ENCODE results near the gene ARAP2.

Gene ARAP2

DNA sequence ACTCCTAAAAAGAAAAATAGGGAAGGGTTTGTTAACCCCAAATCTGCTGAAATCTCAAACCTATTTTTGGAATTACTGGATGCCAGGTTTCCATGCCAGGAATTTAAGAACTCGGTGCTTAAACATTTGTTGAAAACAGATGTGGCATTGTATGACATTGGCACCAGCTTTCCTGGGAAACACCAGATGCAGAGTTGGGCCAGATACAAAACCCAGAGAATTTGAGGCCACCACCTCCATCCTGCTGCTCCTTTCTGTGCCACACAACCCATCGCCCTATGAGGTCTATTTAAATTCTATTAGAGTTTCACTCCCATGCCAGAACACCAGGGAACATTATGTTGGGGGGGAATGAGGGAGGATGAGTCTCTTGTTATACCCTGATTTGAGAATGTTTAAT lies 71.7 kb downstream of the ARAP2 start:
- Histone ChIP-seq H3K4me3 (ENCODE audit: low read depth in 1 of 2, low read length in 2 of 2) (no peak overlapping the region), H3K27me3 (ENCODE audit: low read depth, low read length) (no peaks in the 10 kb centered on the region), H3K9me3 (ENCODE audit: control insufficient read depth in 1 of 2, low read length in 2 of 2) (no peaks in the 10 kb centered on the region), H3K27ac (ENCODE audit: low read length) (no peak overlapping the region), H3K36me3 (ENCODE audit: control insufficient read depth in 1 of 2, insufficient read depth in 2 of 2, low read length in 2 of 2) (peaks cover 0 to 4% of the 10 kb centered on the region in 2 donors), H3K4me1 (ENCODE audit: control insufficient read depth in 1 of 2, insufficient read depth in 2 of 2, low read length in 2 of 2) (no peaks in the 10 kb centered on the region)

DNA sequence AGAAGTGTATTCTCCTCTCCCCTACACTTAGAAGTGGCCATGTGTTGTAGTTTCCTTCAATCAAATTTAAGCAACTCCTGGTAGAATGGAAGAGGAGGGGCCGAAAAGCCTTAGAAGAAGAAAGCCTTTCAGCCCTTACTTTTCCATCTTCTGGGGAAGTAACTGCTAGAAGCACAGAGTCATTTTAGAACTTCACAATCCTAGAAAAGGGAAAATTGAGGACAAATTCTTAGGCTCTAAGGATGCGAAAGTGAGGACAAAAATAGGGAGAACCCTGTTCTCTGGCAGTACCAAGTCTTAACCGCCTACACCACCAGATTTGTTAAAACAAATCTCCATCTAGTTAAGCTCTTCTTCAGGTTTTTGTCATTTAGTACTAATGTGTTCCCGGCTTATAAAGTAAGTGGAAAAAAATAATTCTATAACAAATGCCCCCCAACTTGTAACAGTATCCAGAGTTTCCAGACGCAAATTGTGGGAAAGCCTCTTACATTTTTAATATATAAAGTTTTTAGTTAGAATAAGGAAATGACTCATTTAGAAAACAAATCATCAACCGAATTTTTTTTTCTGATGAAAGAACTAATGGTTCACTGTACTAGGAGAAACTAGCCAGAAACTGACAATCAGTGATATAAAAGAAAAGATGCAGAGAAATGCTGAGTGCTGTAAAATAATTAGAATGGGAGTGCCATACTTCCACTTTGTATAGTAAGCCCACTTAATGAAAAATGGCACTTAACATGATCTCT lies 76.0 kb downstream of the ARAP2 start:
- Histone ChIP-seq H3K4me1 (ENCODE audit: control insufficient read depth in 1 of 2, insufficient read depth in 2 of 2, low read length in 2 of 2) (no peaks in the 10 kb centered on the region), H3K9me3 (ENCODE audit: control insufficient read depth in 1 of 2, low read length in 2 of 2) (no peaks in the 10 kb centered on the region), H3K4me3 (ENCODE audit: low read depth in 1 of 2, low read length in 2 of 2) (no peak overlapping the region), H3K27me3 (ENCODE audit: low read depth, low read length) (no peaks in the 10 kb centered on the region), H3K27ac (ENCODE audit: low read length) (no peak overlapping the region), H3K36me3 (ENCODE audit: control insufficient read depth in 1 of 2, insufficient read depth in 2 of 2, low read length in 2 of 2) (peaks cover 7 to 10% of the 10 kb centered on the region in 2 donors)

DNA sequence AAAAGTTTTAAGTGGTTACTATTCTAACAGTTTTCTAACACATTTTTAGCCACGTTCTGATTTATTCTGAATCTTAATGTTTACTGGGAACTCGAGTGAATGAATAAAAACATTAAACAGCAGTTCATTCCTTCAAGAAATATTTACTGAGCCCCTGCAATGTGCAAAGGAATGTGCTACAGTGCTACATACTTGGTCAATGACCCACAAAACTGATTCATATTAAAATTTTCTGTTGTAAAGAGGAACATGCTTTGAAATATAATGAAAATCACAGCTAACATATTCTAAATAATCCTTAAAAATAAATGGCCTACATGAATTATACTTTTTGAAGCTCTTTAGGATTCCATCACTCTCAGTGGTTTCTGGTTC lies 78.7 kb downstream of the ARAP2 start:
- Histone ChIP-seq H3K27me3 (ENCODE audit: low read depth, low read length) (no peaks in the 10 kb centered on the region), H3K4me3 (ENCODE audit: low read depth in 1 of 2, low read length in 2 of 2) (no peak overlapping the region), H3K4me1 (ENCODE audit: control insufficient read depth in 1 of 2, insufficient read depth in 2 of 2, low read length in 2 of 2) (no peaks in the 10 kb centered on the region), H3K36me3 (ENCODE audit: control insufficient read depth in 1 of 2, insufficient read depth in 2 of 2, low read length in 2 of 2) (peaks cover 11 to 14% of the 10 kb centered on the region in 2 donors), H3K9me3 (ENCODE audit: control insufficient read depth in 1 of 2, low read length in 2 of 2) (no peaks in the 10 kb centered on the region), H3K27ac (ENCODE audit: low read length) (no peak overlapping the region)

DNA sequence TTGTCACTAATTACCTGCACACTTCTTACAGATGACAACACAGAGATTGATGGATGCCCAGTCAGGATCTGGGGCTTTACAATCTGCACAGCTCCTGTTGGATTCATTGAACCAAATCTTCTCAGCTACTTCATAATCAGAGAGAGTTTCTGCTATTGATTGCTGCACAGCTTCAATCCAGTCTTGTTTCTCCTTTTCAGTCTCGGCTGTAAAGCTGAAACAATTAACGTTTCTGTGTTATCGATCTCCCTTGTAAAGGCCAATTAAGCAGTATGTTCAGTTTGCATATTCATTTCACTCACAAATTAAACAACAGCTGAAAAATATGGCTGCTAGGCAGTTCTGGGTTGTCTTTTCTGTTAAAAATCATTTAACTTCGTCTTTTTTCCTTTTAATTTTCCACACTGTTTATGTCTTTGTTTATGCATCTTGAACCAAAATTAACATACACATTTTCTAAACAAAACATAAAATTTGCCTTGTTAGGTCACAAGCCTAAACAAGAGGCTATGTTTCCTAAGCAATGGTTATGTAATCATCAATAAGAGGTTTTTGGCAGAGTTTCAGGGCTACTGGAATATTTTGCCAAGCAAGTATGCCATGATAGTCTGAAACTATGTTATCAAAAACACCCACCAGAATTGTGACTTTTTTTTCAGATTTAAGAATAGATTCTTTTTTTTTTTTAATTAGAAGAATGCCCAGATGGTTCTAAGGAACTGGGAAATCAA lies 79.2 kb downstream of the ARAP2 start:
- Histone ChIP-seq H3K36me3 (ENCODE audit: control insufficient read depth in 1 of 2, insufficient read depth in 2 of 2, low read length in 2 of 2) (peaks cover 11 to 14% of the 10 kb centered on the region in 2 donors), H3K9me3 (ENCODE audit: control insufficient read depth in 1 of 2, low read length in 2 of 2) (no peaks in the 10 kb centered on the region), H3K4me1 (ENCODE audit: control insufficient read depth in 1 of 2, insufficient read depth in 2 of 2, low read length in 2 of 2) (no peaks in the 10 kb centered on the region), H3K27ac (ENCODE audit: low read length) (no peak overlapping the region), H3K4me3 (ENCODE audit: low read depth in 1 of 2, low read length in 2 of 2) (no peak overlapping the region), H3K27me3 (ENCODE audit: low read depth, low read length) (no peaks in the 10 kb centered on the region)

DNA sequence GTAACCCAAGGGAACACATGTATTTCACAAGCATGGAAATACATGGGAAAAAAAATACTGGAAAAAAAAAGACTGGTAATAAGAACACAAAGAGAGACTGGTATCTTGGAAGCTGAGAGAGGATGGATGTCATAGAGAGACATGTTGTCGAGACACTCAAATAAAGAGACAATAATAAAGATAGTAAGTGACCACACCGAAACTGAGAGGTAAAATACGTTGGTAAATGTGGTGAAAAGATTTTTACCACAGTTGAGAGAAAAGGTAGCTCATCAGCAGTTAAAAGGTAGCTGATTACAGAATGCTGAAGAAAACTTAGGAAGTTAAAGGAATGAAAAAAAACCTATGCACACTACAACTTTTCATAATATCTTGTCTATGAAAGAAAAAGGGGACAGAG lies 81.1 kb downstream of the ARAP2 start:
- Histone ChIP-seq H3K36me3 (ENCODE audit: control insufficient read depth in 1 of 2, insufficient read depth in 2 of 2, low read length in 2 of 2) (peaks cover 11 to 16% of the 10 kb centered on the region in 2 donors), H3K27me3 (ENCODE audit: low read depth, low read length) (no peaks in the 10 kb centered on the region), H3K27ac (ENCODE audit: low read length) (no peak overlapping the region), H3K4me1 (ENCODE audit: control insufficient read depth in 1 of 2, insufficient read depth in 2 of 2, low read length in 2 of 2) (no peaks in the 10 kb centered on the region), H3K9me3 (ENCODE audit: control insufficient read depth in 1 of 2, low read length in 2 of 2) (no peaks in the 10 kb centered on the region), H3K4me3 (ENCODE audit: low read depth in 1 of 2, low read length in 2 of 2) (no peak overlapping the region)

DNA sequence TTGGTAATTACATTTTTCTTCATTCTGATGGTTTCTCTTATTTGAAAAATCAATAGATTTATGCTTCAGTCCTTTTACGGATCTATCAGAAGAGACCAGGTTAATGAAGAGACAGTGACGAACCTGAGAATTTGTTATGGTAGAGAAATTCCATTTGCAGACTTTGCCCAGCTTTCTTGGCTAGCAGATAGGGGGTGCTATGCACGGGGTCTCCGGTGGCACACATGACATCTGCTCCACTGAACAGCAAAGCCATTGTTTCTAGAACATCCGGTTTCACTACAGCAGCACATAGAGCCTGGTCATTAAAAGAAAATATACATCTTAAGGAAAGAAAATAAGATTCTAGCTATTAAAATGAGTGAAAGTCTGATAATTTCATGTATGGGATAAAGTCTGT lies 85.1 kb downstream of the ARAP2 start:
- Histone ChIP-seq H3K36me3 (ENCODE audit: control insufficient read depth in 1 of 2, insufficient read depth in 2 of 2, low read length in 2 of 2) (peaks cover 11 to 13% of the 10 kb centered on the region in 2 donors), H3K27ac (ENCODE audit: low read length) (no peak overlapping the region), H3K27me3 (ENCODE audit: low read depth, low read length) (no peaks in the 10 kb centered on the region), H3K9me3 (ENCODE audit: control insufficient read depth in 1 of 2, low read length in 2 of 2) (no peaks in the 10 kb centered on the region), H3K4me1 (ENCODE audit: control insufficient read depth in 1 of 2, insufficient read depth in 2 of 2, low read length in 2 of 2) (no peaks in the 10 kb centered on the region), H3K4me3 (ENCODE audit: low read depth in 1 of 2, low read length in 2 of 2) (no peak overlapping the region)

DNA sequence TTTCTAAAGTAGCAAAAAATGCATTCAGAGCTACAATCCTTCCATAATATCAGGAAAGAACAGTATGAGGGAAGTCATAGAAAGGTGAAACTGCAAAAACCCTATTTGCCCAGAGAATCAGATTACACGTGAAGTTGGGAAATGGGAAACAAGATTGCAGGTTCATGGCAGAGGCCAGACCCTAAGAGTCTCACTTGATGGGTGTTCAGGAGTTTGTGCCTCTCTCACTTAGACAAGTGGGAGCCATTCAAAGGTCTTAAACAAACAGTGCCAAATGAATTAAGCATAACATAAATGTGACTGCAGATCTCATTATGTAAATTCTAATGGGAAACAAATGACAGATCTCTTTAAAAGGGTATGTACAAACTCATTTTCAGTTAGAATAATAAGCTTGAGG lies 91.6 kb downstream of the ARAP2 start:
- no peaks in the 10 kb centered on the region for H3K36me3 ChIP-seq (ENCODE audit: control insufficient read depth in 1 of 2, insufficient read depth in 2 of 2, low read length in 2 of 2)
- H3K27ac ChIP-seq (ENCODE audit: low read length): no peak overlapping the region
- no peak overlapping the region for H3K4me3 ChIP-seq (ENCODE audit: low read depth in 1 of 2, low read length in 2 of 2)
- H3K4me1 ChIP-seq (ENCODE audit: control insufficient read depth in 1 of 2, insufficient read depth in 2 of 2, low read length in 2 of 2): no peaks in the 10 kb centered on the region
- H3K9me3 ChIP-seq (ENCODE audit: control insufficient read depth in 1 of 2, low read length in 2 of 2): no peaks in the 10 kb centered on the region
- H3K27me3 ChIP-seq (ENCODE audit: low read depth, low read length): no peaks in the 10 kb centered on the region

DNA sequence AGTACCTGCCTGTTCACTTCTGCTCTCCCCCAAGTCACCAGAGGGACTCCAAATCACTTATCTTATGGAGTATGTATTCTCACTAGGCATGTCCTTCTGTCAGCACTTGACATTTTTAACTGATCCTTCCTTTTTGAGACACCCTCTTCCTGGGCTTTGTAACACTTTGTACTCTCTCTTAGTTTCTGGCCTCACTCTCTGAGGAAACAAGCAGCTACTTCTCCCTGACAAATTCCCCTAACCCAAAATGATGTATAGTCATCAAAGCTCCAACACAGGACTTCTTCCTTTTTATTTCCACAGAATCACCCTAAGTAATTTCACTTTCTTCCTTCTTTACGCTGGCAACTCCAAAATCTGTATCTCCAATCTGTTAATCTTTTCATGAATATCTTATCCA lies 101.8 kb downstream of the ARAP2 start:
- no peak overlapping the region for H3K27ac ChIP-seq (ENCODE audit: low read length)
- no peaks in the 10 kb centered on the region for H3K9me3 ChIP-seq (ENCODE audit: control insufficient read depth in 1 of 2, low read length in 2 of 2)
- peaks cover 0 to 4% of the 10 kb centered on the region in 2 donors for H3K36me3 ChIP-seq (ENCODE audit: control insufficient read depth in 1 of 2, insufficient read depth in 2 of 2, low read length in 2 of 2)
- no peaks in the 10 kb centered on the region for H3K27me3 ChIP-seq (ENCODE audit: low read depth, low read length)
- H3K4me1 ChIP-seq (ENCODE audit: control insufficient read depth in 1 of 2, insufficient read depth in 2 of 2, low read length in 2 of 2): no peaks in the 10 kb centered on the region
- H3K4me3 ChIP-seq (ENCODE audit: low read depth in 1 of 2, low read length in 2 of 2): no peak overlapping the region

DNA sequence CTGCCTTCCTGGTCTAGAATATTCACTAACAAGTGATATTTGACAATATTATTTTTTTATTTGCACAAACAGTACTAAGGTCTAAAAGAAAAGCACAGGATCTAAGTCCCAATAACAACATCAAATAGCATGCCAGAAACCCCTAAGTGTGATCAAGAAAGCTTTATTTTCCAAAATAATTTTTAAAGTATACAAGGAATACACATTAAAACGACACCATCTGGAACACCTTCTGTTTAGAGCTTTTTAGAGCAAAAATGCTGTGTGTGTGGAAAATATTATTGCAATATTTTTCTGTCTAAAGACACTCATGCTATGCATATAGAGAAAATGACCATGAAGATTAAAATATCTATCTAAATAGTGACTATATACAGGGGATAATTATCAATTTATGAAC lies 103.1 kb downstream of the ARAP2 start:
- Histone ChIP-seq H3K27ac (ENCODE audit: low read length) (no peak overlapping the region), H3K9me3 (ENCODE audit: control insufficient read depth in 1 of 2, low read length in 2 of 2) (no peaks in the 10 kb centered on the region), H3K36me3 (ENCODE audit: control insufficient read depth in 1 of 2, insufficient read depth in 2 of 2, low read length in 2 of 2) (no peaks in the 10 kb centered on the region)

DNA sequence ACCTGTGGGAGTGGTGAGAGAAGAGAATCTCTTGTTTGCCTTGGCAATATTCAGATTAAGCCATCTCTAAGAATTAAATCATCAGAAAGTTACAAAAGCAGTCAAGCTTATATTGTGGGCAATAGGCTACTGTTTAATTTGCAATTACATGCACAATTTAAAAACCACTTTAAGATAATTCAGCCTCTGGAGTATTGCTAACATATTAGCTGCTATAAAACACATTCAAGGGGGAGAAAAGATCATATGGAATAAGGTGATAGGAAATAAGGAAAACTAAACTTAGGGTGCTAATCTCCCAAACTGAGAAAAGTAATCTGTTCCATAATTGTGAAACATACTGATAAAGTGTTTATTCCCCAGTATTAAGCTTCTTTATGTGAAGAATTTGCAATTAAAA lies 103.9 kb downstream of the ARAP2 start:
- Histone ChIP-seq H3K36me3 (ENCODE audit: control insufficient read depth in 1 of 2, insufficient read depth in 2 of 2, low read length in 2 of 2) (no peaks in the 10 kb centered on the region), H3K4me3 (ENCODE audit: low read depth in 1 of 2, low read length in 2 of 2) (no peak overlapping the region), H3K4me1 (ENCODE audit: control insufficient read depth in 1 of 2, insufficient read depth in 2 of 2, low read length in 2 of 2) (no peaks in the 10 kb centered on the region), H3K9me3 (ENCODE audit: control insufficient read depth in 1 of 2, low read length in 2 of 2) (no peaks in the 10 kb centered on the region), H3K27me3 (ENCODE audit: low read depth, low read length) (no peaks in the 10 kb centered on the region), H3K27ac (ENCODE audit: low read length) (no peak overlapping the region)

More for the DNA sequence above, 103.1 kb downstream of the ARAP2 start:
- Histone ChIP-seq H3K4me3 (ENCODE audit: low read depth in 1 of 2, low read length in 2 of 2) (no peak overlapping the region), H3K4me1 (ENCODE audit: control insufficient read depth in 1 of 2, insufficient read depth in 2 of 2, low read length in 2 of 2) (no peaks in the 10 kb centered on the region), H3K27me3 (ENCODE audit: low read depth, low read length) (no peaks in the 10 kb centered on the region)

DNA sequence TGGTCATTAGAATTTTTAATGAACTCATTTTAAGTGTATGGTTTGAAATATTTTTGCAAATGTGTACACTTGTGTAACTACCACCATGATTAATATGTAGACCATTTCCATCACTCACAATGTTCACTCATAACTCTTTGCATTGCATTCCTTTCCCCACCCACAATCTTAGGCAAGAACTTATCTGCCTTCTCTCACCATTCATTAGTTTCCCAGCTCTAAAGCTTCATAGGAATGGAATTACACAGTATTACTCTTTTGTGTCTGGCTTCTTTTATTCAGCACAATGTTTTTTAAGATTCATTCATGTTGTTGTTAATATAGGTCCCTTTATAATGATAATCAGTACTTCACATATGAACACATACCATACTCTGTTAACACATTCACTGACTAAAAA lies 106.1 kb downstream of the ARAP2 start:
- Histone ChIP-seq H3K27ac (ENCODE audit: low read length) (no peak overlapping the region), H3K4me3 (ENCODE audit: low read depth in 1 of 2, low read length in 2 of 2) (no peak overlapping the region), H3K9me3 (ENCODE audit: control insufficient read depth in 1 of 2, low read length in 2 of 2) (no peaks in the 10 kb centered on the region), H3K36me3 (ENCODE audit: control insufficient read depth in 1 of 2, insufficient read depth in 2 of 2, low read length in 2 of 2) (no peaks in the 10 kb centered on the region), H3K4me1 (ENCODE audit: control insufficient read depth in 1 of 2, insufficient read depth in 2 of 2, low read length in 2 of 2) (no peaks in the 10 kb centered on the region), H3K27me3 (ENCODE audit: low read depth, low read length) (no peaks in the 10 kb centered on the region)

Data from muscle layer of duodenum (tissue), 2 donors.